Upper lobe of right lung (tissue), 1 donor: ENCODE data around the gene CDHR2. TPM values are rescaled to one million over a fixed set of nuclear protein-coding genes. Genes with fewer than 3 reads are reported as not detected.

ENCODE experiments used
- ATAC-seq: fragments of 200-7000 bp; cut with Tn5 transposase; one replicate; pipeline ENCODE4 v1.9.1; 2020; ENCODE audit warnings: mild to moderate bottlenecking, moderate library complexity
- DNase-seq: peaks from one replicate; pipeline ENCODE4 v3.0.0-alpha.2; 2020
- H3K27ac ChIP-seq: fragments of 200-600 bp; one replicate; pipeline ENCODE4 v1.8.0; 2022
- H3K27me3 ChIP-seq: fragments of 200-600 bp; one replicate; pipeline ENCODE4 v1.8.0; 2022; ENCODE audit warnings: mild to moderate bottlenecking
- H3K36me3 ChIP-seq: fragments of 200-600 bp; one replicate; pipeline ENCODE4 v1.8.0; 2022
- H3K4me1 ChIP-seq: fragments of 200-600 bp; one replicate; pipeline ENCODE4 v1.8.0; 2022
- H3K4me3 ChIP-seq: fragments of 200-600 bp; one replicate; pipeline ENCODE4 v1.8.0; 2022; ENCODE audit warnings: mild to moderate bottlenecking
- H3K9me3 ChIP-seq: fragments of 200-600 bp; one replicate; pipeline ENCODE4 v1.8.0; 2022
- intact Hi-C: fragments of 100-400 bp; cut with DNase I; formaldehyde crosslinking; loops from one replicate; pipeline ENCODE4 v1.11.0; 2022
- total RNA-seq: library from RNA; stranded (reverse); fragmentation: NEBNext Ultra II Directional; extraction: Animal tissue kit (Norgen Biotek cat#: 25700); gene quantifications from one replicate; pipeline ENCODE4 v1.2.1, GENCODE V29; 2021
- TF ChIP-seq, protein P1 (sequence below): fragments of 200-600 bp; IDR thresholded peaks from one replicate; pipeline ENCODE4 v1.8.0; 2022; ENCODE audit warnings: antibody characterized with exemption
- donor health status: DM: no; HTN: yes; CAD: no; lungs with severe emphysema.

CDHR2 gene
- total RNA-seq, 1 donor from 2014 or later, result 0.35 TPM

DNA sequence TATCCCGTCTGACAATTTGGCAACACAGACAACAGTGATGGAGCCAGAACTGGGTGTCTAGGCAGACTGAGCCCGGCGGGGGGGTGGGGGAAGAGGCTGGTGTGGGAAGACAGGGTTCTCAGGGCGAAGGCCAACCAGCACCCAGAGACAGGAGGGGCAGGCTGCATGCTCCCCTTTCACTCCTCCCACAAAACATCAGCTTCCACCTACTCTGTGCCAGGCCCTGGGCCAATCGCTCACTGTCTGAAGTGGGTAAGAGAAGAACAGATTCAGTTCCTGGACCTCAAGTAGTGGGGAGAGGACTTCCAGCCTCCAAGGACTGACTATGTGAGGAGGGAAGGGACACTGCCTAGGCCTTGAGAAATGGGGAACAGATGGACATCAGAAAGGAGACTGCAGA is 78.4 kb downstream of the CDHR2 start:
- TF ChIP-seq, protein P1, sequence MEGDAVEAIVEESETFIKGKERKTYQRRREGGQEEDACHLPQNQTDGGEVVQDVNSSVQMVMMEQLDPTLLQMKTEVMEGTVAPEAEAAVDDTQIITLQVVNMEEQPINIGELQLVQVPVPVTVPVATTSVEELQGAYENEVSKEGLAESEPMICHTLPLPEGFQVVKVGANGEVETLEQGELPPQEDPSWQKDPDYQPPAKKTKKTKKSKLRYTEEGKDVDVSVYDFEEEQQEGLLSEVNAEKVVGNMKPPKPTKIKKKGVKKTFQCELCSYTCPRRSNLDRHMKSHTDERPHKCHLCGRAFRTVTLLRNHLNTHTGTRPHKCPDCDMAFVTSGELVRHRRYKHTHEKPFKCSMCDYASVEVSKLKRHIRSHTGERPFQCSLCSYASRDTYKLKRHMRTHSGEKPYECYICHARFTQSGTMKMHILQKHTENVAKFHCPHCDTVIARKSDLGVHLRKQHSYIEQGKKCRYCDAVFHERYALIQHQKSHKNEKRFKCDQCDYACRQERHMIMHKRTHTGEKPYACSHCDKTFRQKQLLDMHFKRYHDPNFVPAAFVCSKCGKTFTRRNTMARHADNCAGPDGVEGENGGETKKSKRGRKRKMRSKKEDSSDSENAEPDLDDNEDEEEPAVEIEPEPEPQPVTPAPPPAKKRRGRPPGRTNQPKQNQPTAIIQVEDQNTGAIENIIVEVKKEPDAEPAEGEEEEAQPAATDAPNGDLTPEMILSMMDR, result no peak

DNA sequence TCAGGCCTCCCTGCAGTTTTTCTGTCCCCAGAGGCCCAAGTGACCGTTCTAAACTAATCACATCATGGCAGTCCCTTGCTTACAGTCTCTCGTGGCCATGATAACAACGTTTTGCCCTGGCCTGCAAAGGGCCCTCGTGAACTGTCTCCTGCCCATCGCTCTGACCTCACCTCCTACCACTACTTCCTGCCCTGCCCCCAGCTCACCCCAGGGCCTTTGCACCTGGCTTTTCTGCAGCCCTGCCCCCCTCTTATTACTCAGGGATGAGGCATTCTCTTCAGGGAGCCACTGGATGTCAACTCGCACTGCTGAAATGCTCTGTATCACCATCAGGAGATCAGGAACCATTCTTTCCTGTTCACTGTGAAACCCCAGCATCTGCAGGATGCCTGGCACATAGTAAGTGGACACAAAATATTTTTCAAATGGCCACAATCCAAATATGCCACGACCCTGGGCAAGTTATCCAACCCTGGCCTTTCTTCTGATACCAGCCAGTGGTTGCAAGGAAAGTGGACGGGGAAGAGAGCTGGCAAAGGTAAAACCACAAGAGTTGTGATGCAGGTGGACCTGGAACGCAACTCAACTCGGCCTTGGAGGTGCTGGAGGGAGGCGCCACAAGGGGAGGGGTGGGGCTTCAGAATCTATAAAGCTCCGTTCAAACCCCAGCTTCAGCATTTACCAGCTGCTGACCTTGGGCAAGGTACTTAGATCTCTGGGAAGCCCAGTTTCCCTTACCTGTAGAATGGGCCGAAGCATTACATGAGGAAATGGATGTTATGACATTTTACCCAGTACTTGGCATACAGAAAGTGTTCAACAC is 79.5 kb downstream of the CDHR2 start:
- ATAC-seq, result no peak
- no peak overlapping the region for H3K4me3 ChIP-seq
- TF ChIP-seq, protein P1, result no peak
- DNase-seq, result no peak
- H3K9me3 ChIP-seq, result no peaks in the 10 kb centered on the region
- no peaks in the 10 kb centered on the region for H3K36me3 ChIP-seq
- intact Hi-C loops, result no loop called here
- H3K27ac ChIP-seq, result no peak overlapping the region
- peaks cover 6% of the 10 kb centered on the region for H3K4me1 ChIP-seq
- peaks cover 84% of the 10 kb centered on the region for H3K27me3 ChIP-seq

More for the DNA sequence above, 78.4 kb downstream of the CDHR2 start:
- peaks cover 6% of the 10 kb centered on the region for H3K4me1 ChIP-seq
- H3K4me3 ChIP-seq, result no peak overlapping the region
- intact Hi-C loops, result no loop called here
- H3K27me3 ChIP-seq, result peaks cover 76% of the 10 kb centered on the region
- no peak overlapping the region for H3K27ac ChIP-seq
- ATAC-seq (no peak), DNase-seq (no peak)
- H3K36me3 ChIP-seq, result no peaks in the 10 kb centered on the region
- H3K9me3 ChIP-seq, result no peaks in the 10 kb centered on the region

DNA sequence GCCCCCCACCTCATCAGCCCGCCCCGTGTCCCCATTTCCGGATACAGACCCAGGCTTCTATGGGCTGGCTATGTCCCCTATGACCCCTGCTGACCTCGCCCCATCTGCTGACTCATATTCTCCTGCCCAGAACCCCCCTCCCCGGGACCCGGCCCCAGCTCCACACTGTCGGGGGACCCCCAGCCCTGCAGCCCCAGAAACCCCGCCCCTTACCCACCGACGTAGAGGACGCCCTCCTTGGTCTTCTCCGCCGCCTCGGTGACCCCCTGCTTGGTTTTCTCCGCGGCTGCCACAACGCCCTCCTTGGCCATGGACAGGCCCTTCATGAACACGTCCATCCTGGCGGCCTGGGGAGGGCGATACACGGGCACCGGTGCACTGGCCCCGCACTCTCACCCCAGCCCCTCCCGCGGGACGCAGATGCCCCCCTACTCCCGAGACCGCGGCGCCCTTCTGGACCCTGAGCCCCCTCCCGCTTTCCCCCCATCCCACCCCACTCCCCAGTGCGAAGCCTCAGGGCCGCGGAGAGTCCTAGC is 80.2 kb downstream of the CDHR2 start:
- Histone ChIP-seq H3K4me3 (no peak overlapping the region), H3K4me1 (peaks cover 6% of the 10 kb centered on the region), H3K27me3 (peaks cover 82% of the 10 kb centered on the region), H3K36me3 (no peaks in the 10 kb centered on the region), H3K27ac (no peak overlapping the region), H3K9me3 (no peaks in the 10 kb centered on the region)
- ATAC-seq (no peak), DNase-seq (no peak)
- TF ChIP-seq, protein P1, result no peak
- intact Hi-C loops, result no loop called here

DNA sequence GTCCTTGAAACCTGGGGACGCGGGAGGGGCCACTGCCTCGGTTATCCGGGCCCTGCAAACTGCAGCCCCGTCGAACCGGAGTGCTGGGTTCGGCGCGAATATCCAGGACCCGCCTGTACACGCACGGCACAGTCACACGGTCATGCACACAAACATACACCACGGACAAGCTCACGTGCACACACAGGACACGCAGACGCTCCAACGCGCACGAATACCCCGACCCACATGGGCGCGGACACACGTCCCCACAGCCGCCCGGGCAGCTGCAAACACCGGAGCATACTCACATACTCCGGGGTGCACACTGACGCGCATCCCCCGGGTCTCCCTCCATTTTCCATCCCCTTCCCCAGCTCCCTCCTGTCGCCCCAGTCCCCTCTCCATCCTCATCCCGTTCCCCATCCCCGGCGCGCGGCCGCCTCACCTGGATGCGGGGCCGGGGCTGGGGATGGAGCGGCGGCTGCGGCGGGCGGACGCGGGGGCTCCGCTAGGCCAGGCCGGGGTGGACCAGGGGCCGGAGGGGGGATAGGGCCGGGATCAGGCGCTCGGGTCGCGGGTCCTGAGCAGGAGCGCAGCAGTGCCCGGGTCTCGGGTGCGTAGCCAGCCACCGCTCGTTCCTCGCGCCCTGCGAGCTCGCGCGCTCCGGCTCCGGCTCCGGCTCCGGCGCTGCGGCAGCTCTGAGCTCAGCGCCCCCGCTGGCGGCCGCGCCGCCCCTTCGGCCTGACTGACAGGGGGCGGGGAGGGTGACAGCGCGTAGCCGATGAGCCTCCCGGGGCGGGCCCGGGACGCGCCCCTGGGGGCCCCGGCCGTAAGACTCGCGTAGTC is 80.9 kb downstream of the CDHR2 start, which contains the start of the genes EIF4E1B and SNCB:
TSS of gene EIF4E1B (plus strand) at position 823 of the 828 bp plus-strand sequence. CDS start 12,113 bp downstream, outside the sequence.
TSS of gene SNCB (minus strand) at position 682 of the 828 bp plus-strand sequence. CDS start 880 bp downstream, outside the sequence.
- peak; percentile 48 for ATAC-seq
- Histone ChIP-seq H3K4me3 (peak within 1 kb of the TSS; percentile 34), H3K27ac (no peak within 1 kb of the TSS), H3K27me3 (peaks cover 81% of the 10 kb centered on the region), H3K9me3 (no peaks in the 10 kb centered on the region), H3K36me3 (no peaks in the 10 kb centered on the region), H3K4me1 (peaks cover 6% of the 10 kb centered on the region)
- no peak for DNase-seq
- intact Hi-C loops, result no loop called here
- TF ChIP-seq, protein P1, result no peak

DNA sequence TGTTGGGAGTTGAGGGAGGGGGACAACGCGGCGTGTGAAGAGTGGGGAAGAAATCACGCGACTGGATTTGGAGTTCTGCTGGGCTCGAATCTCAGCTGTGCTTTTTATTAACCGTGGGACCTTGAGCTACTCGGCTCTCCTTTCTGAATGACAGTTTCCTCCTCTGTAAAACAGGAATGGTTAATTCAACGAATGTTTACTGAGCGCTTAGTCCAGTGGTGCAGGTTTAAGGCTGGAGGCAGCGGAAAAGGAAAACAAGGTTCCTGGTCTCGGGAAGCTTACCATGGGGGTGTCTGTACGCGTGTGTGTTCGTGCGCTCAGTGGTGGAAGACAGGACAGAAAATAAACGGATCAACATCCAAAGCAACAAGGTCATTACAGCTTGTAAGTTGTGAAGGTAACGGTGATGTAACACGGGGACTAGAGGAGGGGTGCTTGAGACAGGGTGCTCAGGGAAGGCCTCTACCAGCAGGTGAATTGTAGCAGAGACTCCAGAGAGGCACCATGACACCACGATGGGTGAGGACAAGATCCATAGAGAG is 81.6 kb downstream of the CDHR2 start:
- ATAC-seq, result no peak
- H3K36me3 ChIP-seq, result no peaks in the 10 kb centered on the region
- peaks cover 6% of the 10 kb centered on the region for H3K4me1 ChIP-seq
- H3K27ac ChIP-seq, result no peak overlapping the region
- intact Hi-C loops, result no loop called here
- H3K9me3 ChIP-seq, result no peaks in the 10 kb centered on the region
- H3K27me3 ChIP-seq, result peaks cover 88% of the 10 kb centered on the region
- TF ChIP-seq, protein P1, result no peak
- peak overlapping the region; percentile 34 for H3K4me3 ChIP-seq
- no peak for DNase-seq
